Mucosa of descending colon (tissue), 3 donors: Measurements from ENCODE around the gene TRMT1L. TPM values are rescaled to one million over a fixed set of nuclear protein-coding genes. Genes with fewer than 3 reads are reported as not detected.
"Not testable (repeated sequence)": the region's sequence is repeated elsewhere in the genome, so short reads cannot be mapped to it uniquely, and the experiment has no call there.

ENCODE experiments used
- ATAC-seq: fragments of 200-7000 bp; cut with Tn5 transposase; one replicate; pipeline ENCODE4 v1.9.1; 2020; ENCODE audit warnings: mild to moderate bottlenecking, moderate library complexity
- DNase-seq, 3 donors: peaks; one replicate each; pipeline ENCODE4 v3.0.0-alpha.2; 2020
- H3K36me3 ChIP-seq: fragments of 200-600 bp; one replicate; pipeline ENCODE4 v1.8.0; 2021; ENCODE audit warnings: low read depth, mild to moderate bottlenecking
- H3K4me1 ChIP-seq: fragments of 200-600 bp; one replicate; pipeline ENCODE4 v1.8.0; 2021; ENCODE audit warnings: low read depth, mild to moderate bottlenecking
- H3K4me3 ChIP-seq: fragments of 200-600 bp; one replicate; pipeline ENCODE4 v1.8.0; 2021; ENCODE audit warnings: mild to moderate bottlenecking
- H3K9me3 ChIP-seq: fragments of 200-600 bp; one replicate; pipeline ENCODE4 v1.8.0; 2021; ENCODE audit warnings: mild to moderate bottlenecking
- intact Hi-C, 2 donors: fragments of 100-400 bp; cut with DNase I in 1 of 2; cut with micrococcal nuclease in 1 of 2; formaldehyde crosslinking; loops; one replicate each; pipeline versions ENCODE4 v1.11.0 to v1.11.1; 2022; cut with DNase I, micrococcal nuclease
- long read RNA-seq, 2 donors: library from polyadenylated mRNA; unstranded; transcript quantifications; one replicate each; pipeline ENCODE4 v2.0.0, GENCODE V29; 2019 to 2021
- total RNA-seq, 3 donors: library from RNA; stranded (reverse); fragmentation: NEBNext Ultra II Directional in 2 of 3; extraction: Animal tissue kit (Norgen Biotek cat#: 25700) in 2 of 3; gene quantifications; one replicate each; pipeline versions ENCODE4 v1.2.1 to v1.2.4, GENCODE V29; 2021 to 2023
- TF ChIP-seq, protein P1 (sequence below): fragments of 200-600 bp; IDR thresholded peaks from one replicate; pipeline ENCODE4 v1.8.0; 2022; ENCODE audit warnings: antibody characterized with exemption, mild to moderate bottlenecking
- donor health status: DM: no; HTN: no; CAD: no; lungs with moderate emphysema.
- donor health status: DM: no; HTN: no; CAD: no.
- donor health status: DM: no; HTN: yes; CAD: no.

Gene TRMT1L, protein sequence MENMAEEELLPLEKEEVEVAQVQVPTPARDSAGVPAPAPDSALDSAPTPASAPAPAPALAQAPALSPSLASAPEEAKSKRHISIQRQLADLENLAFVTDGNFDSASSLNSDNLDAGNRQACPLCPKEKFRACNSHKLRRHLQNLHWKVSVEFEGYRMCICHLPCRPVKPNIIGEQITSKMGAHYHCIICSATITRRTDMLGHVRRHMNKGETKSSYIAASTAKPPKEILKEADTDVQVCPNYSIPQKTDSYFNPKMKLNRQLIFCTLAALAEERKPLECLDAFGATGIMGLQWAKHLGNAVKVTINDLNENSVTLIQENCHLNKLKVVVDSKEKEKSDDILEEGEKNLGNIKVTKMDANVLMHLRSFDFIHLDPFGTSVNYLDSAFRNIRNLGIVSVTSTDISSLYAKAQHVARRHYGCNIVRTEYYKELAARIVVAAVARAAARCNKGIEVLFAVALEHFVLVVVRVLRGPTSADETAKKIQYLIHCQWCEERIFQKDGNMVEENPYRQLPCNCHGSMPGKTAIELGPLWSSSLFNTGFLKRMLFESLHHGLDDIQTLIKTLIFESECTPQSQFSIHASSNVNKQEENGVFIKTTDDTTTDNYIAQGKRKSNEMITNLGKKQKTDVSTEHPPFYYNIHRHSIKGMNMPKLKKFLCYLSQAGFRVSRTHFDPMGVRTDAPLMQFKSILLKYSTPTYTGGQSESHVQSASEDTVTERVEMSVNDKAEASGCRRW
- total RNA-seq: 10 to 100 TPM; 16.3 to 22.9 (median 19.1) TPM
- long read RNA-seq, donor 1, full-length matches to known transcripts: 13 of 21 reads
- long read RNA-seq, donor 1, partial matches to known transcripts: 6 of 21 reads
- long read RNA-seq, donor 1, other reads (novel, unspliced or antisense): 2 of 21 reads
- long read RNA-seq, donor 2, full-length matches to known transcripts: 4 of 6 reads
- long read RNA-seq, donor 2, partial matches to known transcripts: 2 of 6 reads
- long read RNA-seq, donor 2, other reads (novel, unspliced or antisense): 0 of 6 reads

DNA sequence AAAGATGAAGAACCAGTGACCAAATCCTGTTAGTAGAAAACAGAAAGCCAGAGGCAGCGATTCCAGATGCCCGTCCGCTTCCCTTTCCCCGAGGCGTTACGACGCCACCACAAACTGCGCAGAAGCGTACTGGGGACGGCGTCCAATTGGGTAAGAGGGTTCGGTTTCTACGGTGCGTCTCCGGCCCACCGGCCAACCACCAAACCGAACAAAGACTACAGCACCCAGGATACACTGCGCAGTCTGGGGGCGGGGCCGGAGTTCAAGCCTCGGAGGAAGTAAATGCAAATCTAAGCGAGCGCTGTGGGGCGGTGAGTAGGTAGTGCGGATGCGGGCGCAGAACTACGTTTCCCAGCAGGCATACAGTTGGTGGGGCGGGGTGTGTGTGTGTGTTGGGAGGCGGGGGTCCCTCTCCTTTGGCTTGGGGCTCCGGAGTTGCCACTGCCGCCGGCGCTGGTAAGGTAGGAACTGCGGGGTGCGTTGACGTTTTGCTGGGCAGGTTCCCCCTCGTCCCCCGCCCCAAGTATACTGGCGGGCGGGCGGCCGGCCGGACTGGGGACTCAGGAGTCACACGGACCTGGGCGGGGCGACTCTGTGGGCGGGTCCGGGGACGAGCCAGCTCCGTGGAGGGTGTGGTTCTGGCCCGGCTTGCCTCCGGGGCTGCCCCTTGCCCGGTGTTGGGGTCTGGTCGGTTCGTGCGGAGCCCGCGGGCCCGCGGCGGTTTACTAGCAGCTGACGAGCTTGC, at the start of gene TRMT1L, which contains the start of gene SWT1:
TSS of gene TRMT1L (minus strand) at position 100 of the 745 bp plus-strand sequence. CDS start 241 bp downstream, outside the sequence.
TSS of gene SWT1 (plus strand) at position 314 of the 745 bp plus-strand sequence. CDS start 3,675 bp downstream, outside the sequence.
- peak; percentile 93 for ATAC-seq
- H3K36me3 ChIP-seq: no peaks in the 10 kb centered on the region
- TF ChIP-seq, protein P1, sequence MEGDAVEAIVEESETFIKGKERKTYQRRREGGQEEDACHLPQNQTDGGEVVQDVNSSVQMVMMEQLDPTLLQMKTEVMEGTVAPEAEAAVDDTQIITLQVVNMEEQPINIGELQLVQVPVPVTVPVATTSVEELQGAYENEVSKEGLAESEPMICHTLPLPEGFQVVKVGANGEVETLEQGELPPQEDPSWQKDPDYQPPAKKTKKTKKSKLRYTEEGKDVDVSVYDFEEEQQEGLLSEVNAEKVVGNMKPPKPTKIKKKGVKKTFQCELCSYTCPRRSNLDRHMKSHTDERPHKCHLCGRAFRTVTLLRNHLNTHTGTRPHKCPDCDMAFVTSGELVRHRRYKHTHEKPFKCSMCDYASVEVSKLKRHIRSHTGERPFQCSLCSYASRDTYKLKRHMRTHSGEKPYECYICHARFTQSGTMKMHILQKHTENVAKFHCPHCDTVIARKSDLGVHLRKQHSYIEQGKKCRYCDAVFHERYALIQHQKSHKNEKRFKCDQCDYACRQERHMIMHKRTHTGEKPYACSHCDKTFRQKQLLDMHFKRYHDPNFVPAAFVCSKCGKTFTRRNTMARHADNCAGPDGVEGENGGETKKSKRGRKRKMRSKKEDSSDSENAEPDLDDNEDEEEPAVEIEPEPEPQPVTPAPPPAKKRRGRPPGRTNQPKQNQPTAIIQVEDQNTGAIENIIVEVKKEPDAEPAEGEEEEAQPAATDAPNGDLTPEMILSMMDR: no peak
- intact Hi-C loops: loop anchor here in 1 of 2 donors (10.0 kb wide), 1 partner anchor 112 kb away; the partner anchor contains the start of gene RNF2
- DNase-seq: peak; percentile 99 to 100 (median 100)
- H3K9me3 ChIP-seq: no peaks in the 10 kb centered on the region
- H3K4me1 ChIP-seq: peaks cover 14% of the 10 kb centered on the region
- H3K4me3 ChIP-seq: peak within 1 kb of the TSS; percentile 46

DNA sequence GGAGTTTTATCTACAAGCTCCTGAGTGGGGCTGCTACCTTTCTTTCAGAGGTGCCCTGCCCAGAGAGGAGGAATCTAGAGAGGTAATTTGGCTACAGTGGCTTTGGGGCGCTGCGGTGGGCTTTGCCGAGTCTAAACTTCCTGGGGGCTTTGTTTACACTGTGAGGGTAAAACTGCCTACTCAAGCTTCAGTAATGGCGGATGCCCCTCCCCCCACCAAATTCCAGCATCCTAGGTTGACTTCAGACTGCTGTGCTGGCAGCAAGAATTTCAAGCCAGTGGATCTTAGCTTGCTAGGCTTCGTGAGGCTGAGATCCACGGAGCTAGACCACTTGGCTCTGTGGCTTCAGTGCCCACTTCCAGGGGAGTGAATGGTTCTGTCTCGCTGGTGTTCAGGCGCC, 44.1 kb upstream of the TRMT1L start:
- H3K4me3 ChIP-seq: no peak overlapping the region
- ATAC-seq (no peak), DNase-seq (no peak)
- no peaks in the 10 kb centered on the region for H3K36me3 ChIP-seq
- TF ChIP-seq, protein P1: no peak
- intact Hi-C loops: no loop called here
- H3K4me1 ChIP-seq: no peaks in the 10 kb centered on the region
- no peaks in the 10 kb centered on the region for H3K9me3 ChIP-seq

DNA sequence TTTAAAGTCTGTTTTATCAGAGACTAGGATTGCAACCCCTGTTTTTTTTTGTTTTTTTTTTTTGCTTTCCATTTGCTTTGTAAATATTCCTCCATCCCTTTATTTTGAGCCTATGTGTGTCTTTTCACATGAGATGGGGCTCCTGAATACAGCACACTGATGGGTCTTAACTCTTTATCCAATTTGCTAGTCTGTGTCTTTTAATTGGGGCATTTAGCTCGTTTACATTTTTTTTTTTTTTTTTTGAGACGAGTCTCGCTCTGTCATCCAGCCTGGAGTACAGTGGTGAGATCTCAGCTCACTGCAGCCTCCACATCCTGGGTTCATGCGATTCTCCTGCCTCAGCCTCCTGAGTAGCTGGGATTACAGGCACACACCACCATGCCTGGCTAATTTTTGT, 42.0 kb upstream of the TRMT1L start:
- intact Hi-C loops, ATAC-seq, H3K4me3 ChIP-seq, DNase-seq, H3K4me1 ChIP-seq, H3K36me3 ChIP-seq, H3K9me3 ChIP-seq: not testable (repeated sequence)

DNA sequence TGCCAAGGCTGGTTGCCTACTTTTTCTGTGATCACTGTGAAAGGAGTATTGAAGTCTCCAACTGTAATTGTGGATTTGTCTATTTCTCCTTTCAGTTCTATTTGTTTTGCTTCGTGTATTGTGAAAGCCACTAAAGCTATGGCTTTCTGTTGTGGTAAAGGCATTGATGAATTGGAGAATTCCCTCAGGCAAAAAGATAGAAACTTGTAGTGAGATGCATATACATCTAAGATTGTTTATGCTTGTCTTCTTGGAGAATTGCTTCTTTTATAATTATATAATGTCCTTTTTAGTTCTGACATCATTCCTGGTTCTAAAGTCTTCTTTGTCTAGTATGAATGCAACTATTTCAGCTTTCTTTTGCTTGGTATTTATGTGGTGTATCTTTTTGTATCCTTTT, 37.0 kb upstream of the TRMT1L start:
- ATAC-seq: no peak
- no peaks in the 10 kb centered on the region for H3K9me3 ChIP-seq
- DNase-seq: no peak
- TF ChIP-seq, protein P1: no peak
- no peak overlapping the region for H3K4me3 ChIP-seq
- H3K4me1 ChIP-seq: no peaks in the 10 kb centered on the region
- H3K36me3 ChIP-seq: no peaks in the 10 kb centered on the region
- intact Hi-C loops: no loop called here

DNA sequence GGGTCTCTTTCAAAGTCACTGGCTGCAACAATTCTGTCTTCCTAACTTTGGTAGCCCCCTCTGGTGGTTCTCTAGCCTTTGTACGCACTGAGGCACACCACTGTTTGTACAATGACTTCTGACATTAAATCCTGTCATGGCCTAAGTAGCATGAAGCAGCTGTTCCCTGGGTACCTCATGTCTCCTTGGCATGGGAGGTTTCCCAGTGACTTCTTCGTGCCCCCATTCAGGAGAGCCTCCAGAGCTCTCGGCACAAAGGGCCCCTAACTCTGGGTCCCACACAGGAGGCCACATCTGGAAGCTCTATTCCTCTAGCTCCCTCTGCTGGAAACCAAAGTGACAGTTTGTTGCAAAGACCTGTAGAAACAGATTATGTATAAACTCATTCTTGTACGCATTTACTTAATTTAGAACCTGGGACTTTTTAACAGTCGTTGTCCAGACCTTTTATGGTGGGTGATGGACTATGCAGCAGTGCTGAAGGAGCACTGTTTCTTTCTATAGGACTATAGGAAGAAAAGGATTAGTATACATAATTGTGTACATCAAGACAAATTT, 13.6 kb upstream of the TRMT1L start:
- H3K4me3 ChIP-seq: no peak overlapping the region
- TF ChIP-seq, protein P1: peak; percentile 30
- no peaks in the 10 kb centered on the region for H3K9me3 ChIP-seq
- intact Hi-C loops: no loop called here
- peak; percentile 63 for ATAC-seq
- H3K36me3 ChIP-seq: no peaks in the 10 kb centered on the region
- no peaks in the 10 kb centered on the region for H3K4me1 ChIP-seq
- peak in 2 of 3 donors; percentile 28 to 68 for DNase-seq
